ENCODE results near the gene GGACT.
"Not testable (repeated sequence)": the region's sequence is repeated elsewhere in the genome, so short reads cannot be mapped to it uniquely, and the experiment has no call there.

The GGACT gene

DNA sequence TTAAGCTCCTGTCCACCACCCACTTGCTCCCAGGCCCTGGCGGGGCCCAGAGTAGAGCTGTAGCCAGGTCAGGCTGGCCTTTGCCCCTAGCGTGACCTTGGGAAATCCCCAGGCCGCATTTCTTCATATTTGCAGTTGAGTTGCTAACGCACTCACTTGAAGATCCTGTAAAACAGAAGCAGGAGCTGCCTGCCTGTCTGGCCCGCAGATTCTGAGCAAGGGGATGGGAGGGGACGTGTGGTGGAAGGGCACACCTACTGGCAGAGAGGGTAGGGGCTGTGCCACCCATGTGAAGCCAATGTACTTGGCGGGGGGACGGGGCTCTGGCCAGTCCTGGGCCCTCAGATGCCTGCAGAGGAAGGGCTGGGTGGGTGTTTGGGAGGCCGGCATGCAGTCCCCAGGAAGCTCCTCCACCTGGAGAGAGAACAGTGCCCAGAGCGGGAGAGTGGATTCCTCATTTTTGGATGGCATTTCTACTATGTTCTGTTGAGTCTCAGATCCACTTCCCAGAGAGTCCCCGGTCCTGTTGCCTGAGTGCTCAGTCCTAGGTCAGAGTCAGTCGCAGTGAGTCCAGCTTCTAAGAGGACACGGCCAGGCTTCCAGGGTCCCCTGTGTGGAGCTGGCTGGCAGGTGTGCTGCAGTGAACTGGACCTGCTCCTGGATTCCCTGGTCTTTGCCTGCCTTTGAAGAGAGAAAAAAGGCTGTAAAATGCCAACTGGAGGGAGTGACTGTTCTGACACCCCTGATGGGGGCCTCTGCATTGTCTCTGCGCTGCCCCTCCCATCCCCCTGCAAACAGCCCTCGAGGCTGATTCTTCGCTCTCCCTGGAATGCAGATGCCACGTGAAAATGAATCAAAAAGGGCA, 62.9 kb downstream of the GGACT start:
- Histone ChIP-seq H3K9ac (ENCODE audit: low read depth, low read length) (no peak overlapping the region), H3K27me3 (ENCODE audit: control insufficient read depth, insufficient read depth, low read length) (no peaks in the 10 kb centered on the region), H3K4me3 (ENCODE audit: low read depth, low read length) (no peak overlapping the region), H3K9me3 (ENCODE audit: control insufficient read depth, insufficient read depth, low read length) (no peaks in the 10 kb centered on the region), H3K4me1 (ENCODE audit: control insufficient read depth, insufficient read depth, low read length) (peaks cover 17% of the 10 kb centered on the region), H3K36me3 (ENCODE audit: control insufficient read depth, insufficient read depth, low read length) (peaks cover 2% of the 10 kb centered on the region)

DNA sequence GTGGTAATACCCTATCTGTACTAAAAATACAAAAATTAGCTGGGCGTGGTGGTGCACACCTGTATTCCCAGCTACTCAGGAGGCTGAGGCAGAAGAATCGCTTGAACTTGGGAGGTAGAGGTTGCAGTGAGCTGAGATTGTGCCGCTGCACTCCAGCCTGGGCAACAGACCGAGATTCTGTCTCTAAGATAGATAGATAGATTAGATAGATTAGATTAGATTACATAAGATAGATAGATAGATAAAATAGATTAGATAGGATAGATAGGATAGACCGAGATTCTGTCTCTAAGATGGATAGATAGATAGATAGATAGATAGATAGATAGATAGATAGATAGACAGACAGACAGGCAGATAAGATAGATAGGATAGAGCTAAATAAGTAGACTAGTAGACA, 63.9 kb downstream of the GGACT start:
- not testable (repeated sequence) for H3K36me3 ChIP-seq (ENCODE audit: control insufficient read depth, insufficient read depth, low read length); H3K27me3 ChIP-seq (ENCODE audit: control insufficient read depth, insufficient read depth, low read length); H3K4me3 ChIP-seq (ENCODE audit: low read depth, low read length); H3K9ac ChIP-seq (ENCODE audit: low read depth, low read length); H3K9me3 ChIP-seq (ENCODE audit: control insufficient read depth, insufficient read depth, low read length)
- peaks cover 11% of the 10 kb centered on the region for H3K4me1 ChIP-seq (ENCODE audit: control insufficient read depth, insufficient read depth, low read length)

DNA sequence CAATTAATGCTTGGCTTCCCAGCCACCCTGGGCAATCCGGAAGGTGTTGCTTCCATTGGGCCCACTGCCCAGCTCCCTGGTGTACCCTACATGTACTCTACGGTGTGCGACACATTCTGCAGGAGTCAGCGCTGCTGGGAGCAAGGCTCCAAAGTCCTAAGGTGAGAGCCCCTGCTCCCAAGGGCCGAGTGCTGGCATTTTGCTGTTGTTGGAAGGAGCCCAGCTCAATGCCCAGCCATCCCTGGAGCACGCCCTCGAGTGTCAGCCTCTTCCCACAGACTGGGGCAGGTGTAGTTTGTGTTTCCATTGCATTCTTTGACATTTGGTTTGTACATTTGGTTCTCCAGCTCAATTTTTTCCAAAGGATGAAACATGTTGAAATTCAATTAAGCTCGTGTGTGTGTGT, 64.6 kb downstream of the GGACT start:
- peaks cover 11% of the 10 kb centered on the region for H3K4me1 ChIP-seq (ENCODE audit: control insufficient read depth, insufficient read depth, low read length)

DNA sequence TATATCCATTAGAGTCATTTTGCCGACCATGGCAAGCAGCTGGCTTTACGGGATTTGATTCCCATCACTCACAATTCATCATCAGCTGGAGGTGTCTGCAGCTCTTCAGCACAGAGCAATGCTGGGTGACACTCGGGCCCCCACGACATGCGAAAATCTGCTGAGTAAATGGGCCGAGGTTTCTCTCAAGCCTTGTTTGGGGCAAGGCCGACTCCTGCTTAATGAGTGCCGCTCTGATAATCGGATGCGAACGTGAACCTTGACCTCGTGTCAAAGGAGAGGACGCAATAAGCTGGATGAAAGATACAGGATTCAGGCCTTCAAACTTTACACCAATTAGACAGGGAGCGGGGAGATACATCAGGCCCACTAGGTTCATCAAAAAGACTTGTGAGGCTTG, 65.2 kb downstream of the GGACT start:
- Histone ChIP-seq H3K4me3 (ENCODE audit: low read depth, low read length) (no peak overlapping the region), H3K27me3 (ENCODE audit: control insufficient read depth, insufficient read depth, low read length) (no peaks in the 10 kb centered on the region), H3K4me1 (ENCODE audit: control insufficient read depth, insufficient read depth, low read length) (peaks cover 13% of the 10 kb centered on the region), H3K9ac (ENCODE audit: low read depth, low read length) (no peak overlapping the region), H3K9me3 (ENCODE audit: control insufficient read depth, insufficient read depth, low read length) (no peaks in the 10 kb centered on the region), H3K36me3 (ENCODE audit: control insufficient read depth, insufficient read depth, low read length) (no peaks in the 10 kb centered on the region)

More for the DNA sequence above, 64.6 kb downstream of the GGACT start:
- Histone ChIP-seq H3K9ac (ENCODE audit: low read depth, low read length) (no peak overlapping the region), H3K4me3 (ENCODE audit: low read depth, low read length) (no peak overlapping the region), H3K36me3 (ENCODE audit: control insufficient read depth, insufficient read depth, low read length) (peaks cover 2% of the 10 kb centered on the region), H3K9me3 (ENCODE audit: control insufficient read depth, insufficient read depth, low read length) (no peaks in the 10 kb centered on the region), H3K27me3 (ENCODE audit: control insufficient read depth, insufficient read depth, low read length) (no peaks in the 10 kb centered on the region)

DNA sequence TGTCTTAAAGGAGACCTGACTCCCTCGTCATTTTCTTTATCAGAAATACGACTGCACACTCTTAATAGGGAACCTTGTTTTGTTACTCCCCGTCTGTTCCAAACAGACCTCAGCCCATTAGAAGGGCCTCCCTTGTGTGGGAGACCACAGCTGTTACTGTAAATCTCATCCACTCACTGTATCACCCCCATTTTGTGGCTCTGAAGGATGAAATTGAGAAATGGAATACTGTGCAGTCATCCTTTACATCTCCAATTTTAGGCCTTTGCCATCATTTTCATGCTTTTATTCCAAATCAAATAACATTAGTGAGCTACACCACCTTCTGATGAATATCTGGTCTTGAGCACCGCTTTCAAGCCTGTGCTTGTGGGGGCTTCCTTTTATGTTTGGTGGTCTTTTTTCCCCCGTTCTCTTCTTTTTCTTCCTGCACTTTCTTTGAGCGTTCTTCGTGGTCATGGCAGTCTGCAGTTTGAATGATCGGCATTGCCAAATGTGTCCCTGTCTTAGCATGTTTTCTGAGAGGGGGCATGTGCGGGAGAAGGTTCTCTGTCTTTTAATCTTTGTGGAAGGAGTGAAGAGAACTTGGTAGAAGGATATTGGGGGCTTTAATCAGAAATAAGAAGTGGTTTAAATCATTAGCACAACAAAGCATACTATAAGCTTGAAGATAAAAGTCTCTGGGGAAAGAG, 65.8 kb downstream of the GGACT start:
- no peaks in the 10 kb centered on the region for H3K27me3 ChIP-seq (ENCODE audit: control insufficient read depth, insufficient read depth, low read length)
- H3K4me3 ChIP-seq (ENCODE audit: low read depth, low read length), result no peak overlapping the region
- no peaks in the 10 kb centered on the region for H3K36me3 ChIP-seq (ENCODE audit: control insufficient read depth, insufficient read depth, low read length)
- H3K4me1 ChIP-seq (ENCODE audit: control insufficient read depth, insufficient read depth, low read length), result peaks cover 17% of the 10 kb centered on the region
- no peak overlapping the region for H3K9ac ChIP-seq (ENCODE audit: low read depth, low read length)
- H3K9me3 ChIP-seq (ENCODE audit: control insufficient read depth, insufficient read depth, low read length), result no peaks in the 10 kb centered on the region

DNA sequence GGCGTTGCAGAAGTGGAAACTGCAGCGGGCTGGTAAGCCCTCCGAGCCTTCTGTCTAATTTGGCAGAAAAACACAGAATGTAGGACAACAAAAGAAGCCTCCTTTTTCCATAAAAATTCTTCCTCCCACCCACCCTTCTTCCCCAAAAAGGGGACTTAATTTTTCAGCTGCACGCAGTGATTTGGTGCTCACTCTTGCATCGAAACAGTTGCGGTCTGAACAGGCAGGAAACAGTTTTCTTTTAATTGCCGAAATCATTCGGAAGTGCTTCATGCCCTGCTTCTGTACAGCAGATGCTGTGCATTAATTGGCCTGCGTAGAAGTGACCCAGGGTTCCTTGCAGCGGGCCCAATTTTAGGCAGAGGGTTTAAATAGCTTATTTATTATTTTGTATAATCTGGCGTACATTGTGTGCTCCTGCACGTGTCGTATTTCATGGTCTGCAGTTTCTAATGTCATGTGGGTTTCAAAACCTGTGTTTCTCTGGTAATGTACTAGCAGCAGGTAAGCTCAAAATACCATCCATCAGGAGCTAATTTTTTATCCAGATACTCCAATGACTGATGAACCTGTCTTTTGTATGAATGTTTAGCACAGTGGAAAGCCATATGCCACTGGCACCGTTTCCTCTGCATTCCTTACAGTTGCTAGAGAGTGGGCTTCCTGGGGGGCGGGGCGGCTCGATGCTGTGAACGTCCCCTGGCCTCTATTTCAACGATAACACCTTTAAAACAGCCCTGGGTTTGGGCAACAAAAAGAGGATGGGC, 66.6 kb downstream of the GGACT start:
- H3K4me3 ChIP-seq (ENCODE audit: low read depth, low read length), result no peak overlapping the region
- H3K27me3 ChIP-seq (ENCODE audit: control insufficient read depth, insufficient read depth, low read length), result no peaks in the 10 kb centered on the region
- no peaks in the 10 kb centered on the region for H3K36me3 ChIP-seq (ENCODE audit: control insufficient read depth, insufficient read depth, low read length)
- H3K4me1 ChIP-seq (ENCODE audit: control insufficient read depth, insufficient read depth, low read length), result peaks cover 17% of the 10 kb centered on the region
- H3K9me3 ChIP-seq (ENCODE audit: control insufficient read depth, insufficient read depth, low read length), result no peaks in the 10 kb centered on the region
- no peak overlapping the region for H3K9ac ChIP-seq (ENCODE audit: low read depth, low read length)

DNA sequence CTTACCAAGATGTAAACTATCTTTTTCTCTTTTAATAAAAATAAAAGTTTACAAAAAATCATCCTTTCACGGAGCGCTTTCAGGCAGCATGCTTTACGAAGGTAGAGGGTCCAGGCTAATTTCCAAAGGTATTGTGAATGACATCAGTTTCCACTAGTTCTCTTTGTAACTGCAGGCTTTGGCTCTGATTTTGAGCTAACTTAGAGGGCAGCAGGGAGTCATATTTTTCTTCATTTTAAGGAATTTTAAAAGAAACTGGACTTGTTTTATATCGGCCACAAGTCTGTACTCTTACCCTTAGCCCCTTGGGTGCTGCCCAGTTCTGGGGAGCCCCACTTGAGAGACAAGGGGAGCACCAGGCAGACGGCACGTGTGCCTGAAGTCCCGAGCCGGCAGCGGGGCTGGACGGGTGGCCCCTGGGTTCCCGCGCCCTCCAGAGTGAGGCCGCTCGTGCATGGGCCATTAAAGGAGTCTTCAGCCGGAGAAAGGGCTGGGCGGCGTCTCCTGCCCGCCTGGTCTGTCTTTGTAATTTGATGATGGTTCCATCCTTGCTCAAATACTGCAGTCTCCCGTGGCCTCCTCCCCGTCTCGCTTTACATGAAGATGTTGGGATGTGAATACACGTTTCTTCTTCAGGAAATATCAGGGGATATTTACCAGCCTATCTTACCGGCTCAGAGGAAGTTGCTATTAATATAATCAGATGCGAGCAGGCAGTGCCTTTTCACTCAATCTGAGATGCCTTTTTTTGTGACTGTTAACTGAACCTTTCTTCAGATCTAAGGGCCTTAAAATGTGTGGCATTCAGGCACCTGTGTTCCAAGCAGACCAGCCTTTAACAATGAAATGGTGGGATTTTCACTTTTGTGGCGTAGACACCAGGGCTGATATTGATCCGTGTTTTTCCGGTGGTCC, 67.4 kb downstream of the GGACT start:
- Histone ChIP-seq H3K9me3 (ENCODE audit: control insufficient read depth, insufficient read depth, low read length) (no peaks in the 10 kb centered on the region), H3K4me3 (ENCODE audit: low read depth, low read length) (no peak overlapping the region), H3K9ac (ENCODE audit: low read depth, low read length) (no peak overlapping the region), H3K27me3 (ENCODE audit: control insufficient read depth, insufficient read depth, low read length) (no peaks in the 10 kb centered on the region), H3K36me3 (ENCODE audit: control insufficient read depth, insufficient read depth, low read length) (no peaks in the 10 kb centered on the region), H3K4me1 (ENCODE audit: control insufficient read depth, insufficient read depth, low read length) (peaks cover 17% of the 10 kb centered on the region)

DNA sequence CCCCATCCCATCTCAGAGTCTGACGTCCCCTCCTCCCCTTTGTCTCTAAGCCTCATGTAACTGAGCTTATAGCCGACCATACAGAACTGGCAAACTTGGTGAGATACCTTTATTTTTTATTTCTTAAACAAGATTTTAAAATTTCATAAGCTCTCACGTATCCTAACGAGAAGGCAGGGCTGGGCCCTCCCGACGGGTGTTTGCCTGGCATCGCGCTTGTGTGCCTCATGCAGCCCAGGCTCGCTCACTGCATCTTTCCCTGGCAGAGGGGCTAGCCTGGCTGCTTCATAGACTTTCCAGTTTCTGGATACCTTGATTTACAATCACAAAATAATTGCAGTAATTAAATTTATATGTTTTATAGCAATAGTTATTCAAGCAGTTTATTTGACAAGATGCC, 69.0 kb downstream of the GGACT start:
- Histone ChIP-seq H3K36me3 (ENCODE audit: control insufficient read depth, insufficient read depth, low read length) (no peaks in the 10 kb centered on the region), H3K9ac (ENCODE audit: low read depth, low read length) (no peak overlapping the region), H3K4me1 (ENCODE audit: control insufficient read depth, insufficient read depth, low read length) (peaks cover 15% of the 10 kb centered on the region), H3K9me3 (ENCODE audit: control insufficient read depth, insufficient read depth, low read length) (no peaks in the 10 kb centered on the region), H3K27me3 (ENCODE audit: control insufficient read depth, insufficient read depth, low read length) (no peaks in the 10 kb centered on the region), H3K4me3 (ENCODE audit: low read depth, low read length) (no peak overlapping the region)

DNA sequence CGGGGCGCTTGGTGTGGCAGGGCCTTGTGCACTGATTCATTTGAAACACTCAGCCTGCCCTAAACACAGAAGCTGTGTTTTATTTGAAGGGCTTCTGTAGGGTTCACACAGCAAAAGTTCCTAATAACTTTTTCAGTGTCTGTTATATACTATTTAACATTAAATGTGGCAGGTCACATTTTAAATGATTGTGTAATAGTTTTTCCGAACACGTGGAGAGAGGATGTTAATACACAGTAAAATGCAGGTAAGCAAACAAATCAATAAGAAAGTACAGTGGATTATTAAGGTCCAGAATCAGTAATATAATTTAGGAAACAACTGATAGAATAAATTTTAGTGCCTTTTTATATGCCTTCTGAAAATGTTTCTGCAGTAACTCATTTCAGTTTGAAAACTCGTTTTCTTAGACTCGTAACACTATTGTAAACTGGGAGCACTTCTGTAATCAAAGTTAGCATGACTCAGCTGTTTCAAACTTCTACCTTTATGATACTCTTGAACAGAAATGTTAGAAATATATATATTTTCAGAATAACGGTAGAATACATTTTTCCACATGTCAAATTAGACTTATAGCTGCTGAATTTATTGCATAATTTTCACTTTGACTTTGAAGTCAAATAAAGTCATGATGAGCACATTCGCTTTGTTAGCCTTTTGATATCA, 70.1 kb downstream of the GGACT start:
- no peaks in the 10 kb centered on the region for H3K9me3 ChIP-seq (ENCODE audit: control insufficient read depth, insufficient read depth, low read length)
- H3K27me3 ChIP-seq (ENCODE audit: control insufficient read depth, insufficient read depth, low read length), result no peaks in the 10 kb centered on the region
- no peaks in the 10 kb centered on the region for H3K36me3 ChIP-seq (ENCODE audit: control insufficient read depth, insufficient read depth, low read length)
- H3K4me1 ChIP-seq (ENCODE audit: control insufficient read depth, insufficient read depth, low read length), result peaks cover 23% of the 10 kb centered on the region
- no peak overlapping the region for H3K4me3 ChIP-seq (ENCODE audit: low read depth, low read length)
- no peak overlapping the region for H3K9ac ChIP-seq (ENCODE audit: low read depth, low read length)

DNA sequence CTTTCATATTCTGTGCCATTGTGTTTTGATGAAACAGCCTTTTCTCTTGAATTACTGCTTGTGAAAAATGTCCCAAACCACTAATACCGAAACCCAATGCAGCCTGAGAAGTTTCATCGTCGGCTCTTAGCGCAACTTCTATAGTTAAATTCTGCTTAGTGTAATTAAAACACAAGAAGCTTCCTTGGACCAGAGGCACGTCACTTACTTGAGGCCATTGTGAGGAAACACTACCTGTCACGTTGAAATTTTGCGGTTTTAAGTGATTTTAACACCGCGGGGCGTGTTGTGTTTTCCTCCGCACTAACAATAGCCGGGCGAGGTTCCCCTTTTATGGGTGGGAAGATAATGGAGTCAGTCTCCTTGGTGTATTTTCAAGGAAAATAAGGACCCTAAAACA, 70.9 kb downstream of the GGACT start:
- Histone ChIP-seq H3K4me3 (ENCODE audit: low read depth, low read length) (no peak overlapping the region), H3K9me3 (ENCODE audit: control insufficient read depth, insufficient read depth, low read length) (no peaks in the 10 kb centered on the region), H3K9ac (ENCODE audit: low read depth, low read length) (no peak overlapping the region), H3K4me1 (ENCODE audit: control insufficient read depth, insufficient read depth, low read length) (peaks cover 26% of the 10 kb centered on the region), H3K27me3 (ENCODE audit: control insufficient read depth, insufficient read depth, low read length) (no peaks in the 10 kb centered on the region), H3K36me3 (ENCODE audit: control insufficient read depth, insufficient read depth, low read length) (no peaks in the 10 kb centered on the region)

All from iPS-15b (cell line).